Germinal center (tissue), 1 donor: ENCODE measurements around the gene TMC6.
A peak's percentile ranks its signal among the peaks of the same experiment; 100 is the strongest.
"Not testable (repeated sequence)": the region's sequence is repeated elsewhere in the genome, so short reads cannot be mapped to it uniquely, and the experiment has no call there.

ENCODE experiments used
- DNase-seq: peaks from one replicate; pipeline ENCODE4 v3.0.0; 2012; ENCODE audit warnings: mixed read lengths, low spot score

TMC6 gene, protein sequence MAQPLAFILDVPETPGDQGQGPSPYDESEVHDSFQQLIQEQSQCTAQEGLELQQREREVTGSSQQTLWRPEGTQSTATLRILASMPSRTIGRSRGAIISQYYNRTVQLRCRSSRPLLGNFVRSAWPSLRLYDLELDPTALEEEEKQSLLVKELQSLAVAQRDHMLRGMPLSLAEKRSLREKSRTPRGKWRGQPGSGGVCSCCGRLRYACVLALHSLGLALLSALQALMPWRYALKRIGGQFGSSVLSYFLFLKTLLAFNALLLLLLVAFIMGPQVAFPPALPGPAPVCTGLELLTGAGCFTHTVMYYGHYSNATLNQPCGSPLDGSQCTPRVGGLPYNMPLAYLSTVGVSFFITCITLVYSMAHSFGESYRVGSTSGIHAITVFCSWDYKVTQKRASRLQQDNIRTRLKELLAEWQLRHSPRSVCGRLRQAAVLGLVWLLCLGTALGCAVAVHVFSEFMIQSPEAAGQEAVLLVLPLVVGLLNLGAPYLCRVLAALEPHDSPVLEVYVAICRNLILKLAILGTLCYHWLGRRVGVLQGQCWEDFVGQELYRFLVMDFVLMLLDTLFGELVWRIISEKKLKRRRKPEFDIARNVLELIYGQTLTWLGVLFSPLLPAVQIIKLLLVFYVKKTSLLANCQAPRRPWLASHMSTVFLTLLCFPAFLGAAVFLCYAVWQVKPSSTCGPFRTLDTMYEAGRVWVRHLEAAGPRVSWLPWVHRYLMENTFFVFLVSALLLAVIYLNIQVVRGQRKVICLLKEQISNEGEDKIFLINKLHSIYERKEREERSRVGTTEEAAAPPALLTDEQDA

GRCh38 chr17:78128551-78129350 is at the start of gene TMC6:
TMC6 (minus strand) TSS chr17:78128755; CDS start chr17:78126832, 1,923 bp downstream.
- peak; percentile 88 for DNase-seq

DNA sequence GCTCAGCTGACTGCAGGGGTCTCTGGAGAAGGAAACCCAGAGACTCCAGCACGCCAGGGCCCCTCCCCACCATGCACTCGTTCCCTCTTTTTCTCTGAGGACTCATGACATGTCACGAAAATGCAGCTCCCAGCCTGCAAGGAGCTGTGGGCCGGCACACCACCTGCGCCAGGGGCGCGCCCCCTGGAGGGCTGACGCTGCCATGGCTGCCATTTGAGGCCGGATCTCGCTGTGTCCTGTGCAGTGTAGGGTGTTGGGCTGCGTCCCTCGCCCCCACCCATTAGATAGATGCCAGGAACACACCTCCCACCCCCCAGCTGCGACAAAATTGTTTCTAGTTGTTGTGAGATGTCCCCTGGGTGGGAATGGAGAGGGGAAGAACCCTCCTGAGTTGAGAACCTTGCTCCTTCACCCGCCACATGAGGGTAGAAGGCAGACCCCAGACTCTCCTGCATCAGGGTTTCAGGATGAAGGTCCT is 48.0 kb upstream of the TMC6 start:
- peak; percentile 83 for DNase-seq

GRCh38 chr17:78175643-78175981 is 47.1 kb upstream of the TMC6 start:
- DNase-seq: no peak

DNA sequence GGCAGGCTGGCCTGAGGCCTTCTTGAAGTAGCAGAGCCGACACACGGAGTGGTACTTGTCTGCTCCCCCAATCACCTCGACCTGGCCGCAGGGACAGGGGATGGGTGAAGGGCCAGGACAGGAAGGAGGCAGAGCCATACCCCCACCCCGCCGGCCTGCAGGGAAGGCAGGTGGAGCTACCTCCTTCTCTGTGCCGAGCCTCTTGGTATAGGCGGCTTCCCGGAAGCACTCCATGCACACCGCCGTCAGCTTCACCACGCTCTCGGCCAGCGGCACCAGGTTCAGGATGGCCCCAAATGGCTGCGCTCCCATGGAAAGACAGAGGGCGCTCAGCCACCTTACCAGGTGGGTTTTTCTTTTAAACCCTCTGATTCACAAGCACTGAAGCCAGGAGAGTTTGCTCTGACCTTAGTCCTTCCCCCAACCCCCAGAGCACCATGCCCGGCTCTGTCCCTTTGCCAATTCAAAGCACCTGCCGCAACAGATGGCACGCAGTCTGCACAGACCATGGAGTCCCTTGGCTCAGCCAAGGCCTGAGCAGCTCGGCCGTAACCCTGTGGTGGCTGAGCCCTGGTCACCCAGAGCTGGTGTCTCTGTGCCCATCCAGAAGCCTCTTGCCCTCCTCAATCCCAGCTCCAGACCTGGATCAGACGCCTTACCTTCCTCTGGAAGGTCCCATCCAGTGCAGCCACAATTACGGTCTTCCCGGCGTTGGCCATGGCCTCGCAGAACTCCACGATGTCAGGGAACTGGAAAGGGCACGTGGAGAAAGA is 46.5 kb upstream of the TMC6 start:
- DNase-seq: no peak

DNA sequence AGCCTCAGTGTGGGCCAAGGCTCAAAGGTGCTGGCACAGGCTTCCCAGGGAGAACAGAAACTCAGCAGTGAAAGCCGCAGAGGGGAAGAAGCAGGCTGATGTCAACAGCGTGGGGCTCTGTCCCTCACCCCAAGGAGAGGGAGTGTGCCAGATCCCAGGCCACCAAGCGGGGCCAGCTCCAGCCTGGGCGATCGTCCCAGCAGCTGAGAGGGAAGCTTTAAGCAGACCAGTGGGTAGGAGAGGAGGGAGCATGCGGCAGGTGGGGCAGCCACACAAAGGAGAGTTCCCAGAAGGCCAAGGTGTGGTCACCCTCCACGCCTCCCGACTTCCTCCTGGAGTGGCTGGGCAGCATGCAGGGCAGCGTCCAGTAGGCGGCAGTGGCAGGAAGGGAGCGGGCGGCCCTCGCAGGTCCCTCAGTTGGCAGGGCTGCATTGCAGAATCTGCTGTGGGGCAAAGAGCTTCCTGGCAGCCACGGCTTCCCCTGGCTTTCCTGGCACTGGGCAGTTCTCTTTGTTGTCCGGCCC is 45.9 kb upstream of the TMC6 start:
- no peak for DNase-seq

GRCh38 chr17:78173097-78173715 is 44.7 kb upstream of the TMC6 start:
- no peak for DNase-seq

- no peak for DNase-seq
These were observed 43.9 kb upstream of the TMC6 start for GRCh38 chr17:78172249-78173051.

- DNase-seq: not testable (repeated sequence)
These were observed 43.2 kb upstream of the TMC6 start for GRCh38 chr17:78171591-78172248.

DNA sequence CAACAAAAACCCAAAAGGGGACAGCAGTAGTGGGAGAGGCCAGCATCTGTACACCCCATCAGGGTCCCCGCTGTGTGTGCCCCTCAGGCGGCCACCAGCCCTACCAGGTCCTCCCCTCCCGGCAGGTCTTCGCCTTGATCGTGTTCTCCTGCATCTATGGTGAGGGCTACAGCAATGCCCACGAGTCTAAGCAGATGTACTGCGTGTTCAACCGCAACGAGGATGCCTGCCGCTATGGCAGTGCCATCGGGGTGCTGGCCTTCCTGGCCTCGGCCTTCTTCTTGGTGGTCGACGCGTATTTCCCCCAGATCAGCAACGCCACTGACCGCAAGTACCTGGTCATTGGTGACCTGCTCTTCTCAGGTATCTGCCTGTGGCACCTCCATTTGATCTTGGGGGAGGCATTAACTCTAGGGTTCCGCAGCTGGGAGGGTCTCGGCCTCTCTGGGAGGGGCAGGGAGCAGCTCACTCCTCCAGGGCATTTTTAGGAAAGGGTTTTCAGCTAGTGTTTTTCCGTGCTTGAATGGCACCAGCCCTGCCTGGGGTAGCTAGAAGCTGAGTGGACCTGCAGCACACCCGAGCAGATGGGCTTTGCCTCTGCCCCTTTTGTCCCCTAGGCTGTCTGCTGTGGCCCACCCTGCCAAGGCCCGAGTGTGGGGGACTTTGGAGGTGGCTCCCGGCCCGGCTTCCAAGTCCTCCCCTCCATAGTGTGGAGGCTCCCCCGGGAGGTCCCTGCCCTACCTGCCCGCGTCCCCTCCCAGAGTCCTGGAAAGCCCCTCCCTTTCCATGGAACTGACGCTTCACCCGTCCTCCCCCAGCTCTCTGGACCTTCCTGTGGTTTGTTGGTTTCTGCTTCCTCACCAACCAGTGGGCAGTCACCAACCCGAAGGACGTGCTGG is 42.4 kb upstream of the TMC6 start:
- no peak for DNase-seq

DNA sequence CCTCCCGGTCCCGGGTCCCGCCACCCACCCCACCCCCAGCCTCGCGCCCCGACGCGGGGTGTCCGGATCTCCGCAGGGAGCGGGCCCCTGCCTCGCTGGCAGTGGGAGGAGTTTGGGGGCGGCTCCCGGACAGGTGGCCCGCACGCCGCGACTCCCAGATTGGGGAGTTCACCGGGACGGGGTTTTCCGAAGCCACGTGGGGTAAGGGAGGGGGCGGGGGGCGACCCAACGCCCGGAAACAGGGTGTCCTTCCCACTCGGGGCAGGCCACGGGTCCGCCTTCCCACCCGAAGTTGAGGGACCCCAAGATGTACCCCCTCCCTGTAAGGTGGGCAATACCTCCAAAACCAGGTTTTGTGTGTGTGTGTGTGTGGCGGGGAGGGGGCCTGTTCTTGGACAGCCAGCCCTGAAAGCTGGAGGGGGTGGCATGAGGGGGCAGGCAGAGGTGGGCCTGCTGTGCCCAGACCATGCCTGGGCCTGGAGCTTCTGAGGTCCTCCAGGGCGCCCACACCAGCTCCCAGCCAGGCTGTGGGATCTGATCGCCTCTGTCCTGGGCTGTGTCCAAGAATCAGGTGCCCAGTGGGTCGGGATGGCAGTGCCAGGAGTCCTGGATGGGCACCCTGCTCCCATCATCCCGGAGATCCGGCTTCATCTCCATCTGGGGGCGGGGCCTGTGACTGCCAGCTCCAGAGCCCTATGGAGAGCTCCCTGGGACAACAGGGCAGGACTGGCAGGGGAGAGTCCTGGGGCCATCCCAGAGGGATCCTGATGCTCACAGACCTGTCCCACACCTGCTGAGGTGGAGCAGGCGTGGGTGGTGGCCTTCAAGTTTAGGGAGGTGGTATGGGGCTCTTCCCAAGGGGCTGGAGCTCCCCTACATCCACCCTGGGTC is 40.6 kb upstream of the TMC6 start:
- peak; percentile 44 for DNase-seq

- DNase-seq: peak; percentile 89
These were observed 39.8 kb upstream of the TMC6 start, which contains the start of gene SYNGR2 for GRCh38 chr17:78168242-78168902. SYNGR2 (plus strand) TSS chr17:78168581; CDS start chr17:78168617, 36 bp downstream.

DNA sequence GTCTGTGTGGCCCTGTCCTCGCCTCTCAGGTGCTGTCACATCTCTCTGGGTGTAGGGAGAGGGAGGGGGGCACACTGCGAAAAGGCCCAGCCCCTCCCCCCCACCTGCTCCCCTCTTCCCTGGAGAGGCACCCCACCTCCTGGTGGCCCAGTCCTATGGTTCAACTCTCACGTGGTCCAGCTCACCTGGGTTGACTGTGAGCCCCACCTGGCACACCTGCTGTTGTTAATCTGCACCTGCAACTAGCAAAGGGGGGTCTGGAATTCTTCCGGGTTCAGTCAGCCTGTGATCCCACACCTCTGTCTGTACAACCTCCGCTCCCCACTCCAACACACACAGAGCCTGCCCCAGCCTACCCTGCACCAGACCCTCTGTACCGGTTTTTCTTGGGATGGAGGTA is 37.9 kb upstream of the TMC6 start:
- DNase-seq: no peak

DNA sequence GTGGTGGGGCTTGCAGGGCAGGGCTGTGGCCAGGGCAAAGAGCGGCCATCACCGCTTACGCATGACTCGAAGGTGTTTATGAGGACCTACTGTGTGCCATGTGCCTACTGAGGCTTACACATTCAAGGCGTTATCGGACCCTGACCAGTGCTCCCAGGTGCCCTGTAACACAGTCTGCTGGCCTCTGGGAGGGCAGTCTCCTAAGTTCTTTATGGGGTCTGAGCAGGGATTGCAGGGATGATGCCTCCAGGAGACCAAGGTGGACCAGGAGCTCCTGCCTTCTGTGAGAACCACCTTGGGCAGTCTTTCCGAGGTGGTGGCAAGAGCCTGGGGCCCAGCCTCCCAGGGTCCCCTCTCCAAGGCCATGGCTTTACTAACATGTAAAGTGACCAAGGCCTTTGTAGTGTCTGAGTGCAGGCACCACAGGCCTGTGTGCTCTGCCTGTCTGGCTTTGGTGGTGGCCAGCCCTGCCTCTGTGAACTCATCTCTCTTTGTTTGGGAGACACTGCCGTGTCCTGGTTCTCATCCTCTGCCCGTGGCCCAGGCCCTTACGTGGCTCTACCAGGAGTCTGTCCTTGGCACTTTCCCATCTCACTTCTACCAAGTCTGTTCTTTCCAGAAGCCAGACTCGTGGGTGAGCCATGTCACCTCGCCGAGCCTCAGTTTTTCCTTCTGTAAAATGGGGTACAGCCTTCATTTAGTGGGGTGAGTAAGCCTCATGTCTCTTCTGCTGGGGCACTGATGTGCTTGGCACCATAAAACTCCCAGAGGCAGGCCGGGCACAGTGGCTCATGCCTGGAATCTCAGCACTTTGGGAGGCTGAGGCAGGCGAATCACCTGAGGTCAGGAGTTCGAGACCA is 36.4 kb upstream of the TMC6 start:
- DNase-seq: no peak

GRCh38 chr17:78163881-78164747 is 35.6 kb upstream of the TMC6 start:
- no peak for DNase-seq
